Putamen (tissue), 1 donor: ENCODE results near the gene RCCD1.

Experiments
- DNase-seq: peaks from one replicate; pipeline ENCODE4 v3.0.0-alpha.2; 2016; ENCODE audit warnings: low spot score

RCCD1 gene

GRCh38 chr15:90966262-90966661, 11.6 kb downstream of the RCCD1 start:
- DNase-seq: no peak

GRCh38 chr15:90967206-90967605, 12.5 kb downstream of the RCCD1 start:
- DNase-seq: no peak

GRCh38 chr15:90968434-90968833, 13.8 kb downstream of the RCCD1 start:
- no peak for DNase-seq

DNA sequence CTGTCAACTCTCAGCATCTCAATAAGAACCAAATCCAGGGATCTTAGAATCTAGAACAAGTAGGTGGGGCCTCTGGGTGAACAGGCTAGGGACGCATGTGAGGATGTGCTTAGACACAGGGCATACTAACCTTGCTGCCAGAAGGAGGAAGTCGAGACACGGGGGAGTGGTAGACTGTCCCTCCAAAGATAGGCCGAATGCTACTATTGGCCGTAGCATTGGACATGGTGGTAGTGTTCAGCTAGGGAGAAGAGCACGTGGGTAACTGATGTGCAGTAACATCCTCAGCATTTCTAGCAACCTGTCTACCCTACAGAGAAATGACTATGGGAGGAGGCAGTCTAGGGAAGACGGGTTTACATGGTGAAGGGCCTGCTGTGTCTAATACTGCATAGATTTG, 15.6 kb downstream of the RCCD1 start:
- DNase-seq: no peak

- DNase-seq: no peak
These were observed 17.4 kb downstream of the RCCD1 start for GRCh38 chr15:90972133-90972532.

DNA sequence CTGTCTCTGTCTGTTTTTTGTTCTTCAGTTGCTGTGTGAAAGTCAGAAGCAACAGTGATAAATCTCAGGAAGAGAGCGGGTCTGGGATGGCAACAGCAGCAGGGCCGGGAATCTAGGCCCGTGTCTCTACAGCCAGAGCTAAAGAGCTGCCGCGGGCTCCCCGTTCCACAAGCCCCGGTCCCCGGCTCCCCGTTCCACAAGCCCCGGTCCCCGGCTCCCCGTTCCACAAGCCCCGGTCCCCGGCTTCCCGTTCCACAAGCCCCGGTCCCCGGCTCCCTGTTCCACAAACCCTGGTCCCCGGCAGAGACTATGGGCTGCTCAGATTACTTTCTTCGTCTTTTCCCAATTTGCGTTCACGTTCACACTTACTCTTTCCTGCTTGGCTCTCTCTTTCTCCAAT, 19.5 kb downstream of the RCCD1 start:
- DNase-seq: no peak

- no peak for DNase-seq
These were observed 24.9 kb downstream of the RCCD1 start for GRCh38 chr15:90979582-90979981.

DNA sequence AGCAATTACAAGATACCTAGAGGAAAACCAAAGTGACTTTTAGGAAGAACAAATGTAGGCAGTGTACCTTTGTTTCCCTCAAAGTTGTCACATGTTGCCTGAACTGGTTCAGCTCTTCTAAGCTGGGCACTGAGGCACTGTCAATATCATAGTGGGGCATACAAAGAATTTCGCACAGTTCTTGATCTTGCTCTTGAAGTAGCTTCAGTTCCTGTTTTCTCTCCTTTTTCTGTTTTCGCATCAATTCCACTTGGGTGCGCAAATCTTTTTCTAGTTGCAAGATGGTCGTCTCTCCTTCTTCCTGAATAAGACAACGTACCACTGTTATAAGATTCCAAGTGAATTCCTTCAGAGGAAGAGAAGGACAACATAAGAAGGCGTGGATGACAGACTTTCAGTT, 27.0 kb downstream of the RCCD1 start:
- DNase-seq: no peak

DNA sequence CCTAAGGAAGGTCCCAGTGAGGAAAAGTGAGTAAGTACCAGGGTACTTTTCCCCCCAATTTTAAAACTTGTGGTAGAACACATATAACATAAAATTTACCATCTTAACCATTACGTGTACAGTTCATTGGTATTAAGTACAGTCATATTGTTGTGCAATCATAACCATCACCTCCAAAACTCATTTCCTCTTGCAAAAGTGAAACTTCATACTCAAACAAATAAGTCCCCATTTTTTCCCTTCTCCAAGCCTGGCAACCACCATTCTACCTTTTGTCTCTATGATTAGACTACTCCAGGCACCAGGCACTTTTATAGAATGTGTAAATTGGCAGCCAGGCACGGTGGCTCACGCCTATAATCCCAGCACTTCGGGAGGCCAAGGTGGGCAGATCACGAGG, 27.5 kb downstream of the RCCD1 start:
- no peak for DNase-seq

DNA sequence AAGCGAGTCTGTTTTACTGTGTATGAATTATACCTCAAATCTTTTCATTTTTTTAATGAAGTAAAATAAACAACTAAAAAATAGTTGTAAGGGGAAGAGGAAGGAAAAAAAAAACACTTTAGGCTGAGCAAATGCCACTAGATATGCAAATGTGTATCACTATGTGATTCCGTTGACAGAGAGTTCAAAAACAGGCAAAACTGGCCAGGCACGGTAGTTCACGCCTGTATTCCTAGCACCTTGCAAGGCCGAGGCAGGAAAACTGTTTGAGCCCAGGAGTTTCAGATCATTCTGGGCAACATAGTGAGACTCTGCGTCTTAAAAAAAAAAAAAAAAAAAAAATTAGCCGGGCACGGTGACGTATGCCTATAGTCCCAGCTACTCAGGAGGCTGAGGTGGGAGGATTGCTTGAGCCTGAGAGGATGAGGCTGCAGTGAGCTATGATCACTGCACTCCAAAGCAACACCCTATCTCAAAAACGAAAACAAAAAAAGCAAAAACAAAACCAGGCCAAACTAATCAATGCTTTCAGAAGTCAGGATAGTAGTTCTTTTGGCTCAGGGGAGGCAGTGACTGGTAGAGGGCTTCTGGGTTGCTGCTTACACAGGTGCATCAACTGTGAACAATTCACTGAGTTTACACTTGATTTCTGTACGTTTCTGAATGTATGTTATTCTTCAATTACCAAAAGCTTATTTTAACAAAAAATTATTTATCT, 32.3 kb downstream of the RCCD1 start:
- DNase-seq: no peak

- DNase-seq: no peak
These were observed 33.0 kb downstream of the RCCD1 start for GRCh38 chr15:90987561-90988141.

- DNase-seq: no peak
These were observed 33.6 kb downstream of the RCCD1 start for GRCh38 chr15:90988296-90988695.

DNA sequence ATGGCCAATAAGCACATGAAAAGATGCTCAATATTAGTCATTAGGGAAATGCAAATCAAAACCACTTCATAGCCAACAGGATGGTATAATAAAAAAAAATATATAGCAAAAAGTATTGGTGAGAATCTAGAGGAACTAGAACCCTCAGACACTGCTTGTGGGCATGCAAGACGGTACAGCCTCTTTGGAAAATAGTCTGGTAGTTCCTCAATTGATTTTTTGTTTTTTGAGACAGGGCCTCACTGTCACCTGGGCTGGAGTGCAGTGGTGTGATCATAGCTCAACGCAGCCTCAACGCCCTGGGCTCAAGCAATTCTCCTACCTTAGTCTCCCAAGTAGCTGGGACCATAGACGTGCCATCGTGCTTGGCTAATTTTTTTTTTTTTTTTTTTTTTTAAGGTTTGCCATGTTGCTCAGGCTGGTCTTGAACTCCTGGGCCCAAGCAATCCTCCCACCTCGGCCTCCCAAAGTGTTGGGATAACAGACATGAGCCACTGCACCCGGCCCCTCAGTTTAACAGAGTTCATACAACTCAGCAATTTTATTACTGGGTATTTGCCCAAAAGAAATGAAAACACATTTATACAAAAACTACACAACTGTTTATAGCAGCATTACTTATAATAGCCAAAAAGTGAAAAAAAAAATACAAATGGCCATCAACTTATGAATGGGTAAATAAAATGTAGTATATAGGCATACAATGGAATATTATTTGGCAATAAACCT, 34.5 kb downstream of the RCCD1 start:
- DNase-seq: no peak

DNA sequence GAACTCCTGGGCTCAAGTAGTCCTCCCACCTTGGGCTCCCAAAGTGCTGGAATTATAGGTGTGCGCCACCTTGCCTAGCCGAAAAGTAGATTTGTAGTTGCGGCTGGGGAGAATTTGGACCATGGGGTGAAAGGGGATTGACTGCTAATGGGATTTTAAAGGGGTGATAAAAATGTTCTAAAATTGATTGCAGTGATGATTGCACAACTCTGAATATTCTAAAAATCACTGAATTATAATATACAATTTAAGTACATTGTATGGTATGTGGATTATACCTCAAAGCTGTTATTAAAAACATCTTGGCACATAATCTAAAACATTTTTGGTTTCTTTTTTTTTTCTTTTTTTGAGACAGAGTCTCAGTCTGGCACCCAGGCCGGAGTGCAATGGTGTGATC, 35.8 kb downstream of the RCCD1 start:
- DNase-seq: no peak

DNA sequence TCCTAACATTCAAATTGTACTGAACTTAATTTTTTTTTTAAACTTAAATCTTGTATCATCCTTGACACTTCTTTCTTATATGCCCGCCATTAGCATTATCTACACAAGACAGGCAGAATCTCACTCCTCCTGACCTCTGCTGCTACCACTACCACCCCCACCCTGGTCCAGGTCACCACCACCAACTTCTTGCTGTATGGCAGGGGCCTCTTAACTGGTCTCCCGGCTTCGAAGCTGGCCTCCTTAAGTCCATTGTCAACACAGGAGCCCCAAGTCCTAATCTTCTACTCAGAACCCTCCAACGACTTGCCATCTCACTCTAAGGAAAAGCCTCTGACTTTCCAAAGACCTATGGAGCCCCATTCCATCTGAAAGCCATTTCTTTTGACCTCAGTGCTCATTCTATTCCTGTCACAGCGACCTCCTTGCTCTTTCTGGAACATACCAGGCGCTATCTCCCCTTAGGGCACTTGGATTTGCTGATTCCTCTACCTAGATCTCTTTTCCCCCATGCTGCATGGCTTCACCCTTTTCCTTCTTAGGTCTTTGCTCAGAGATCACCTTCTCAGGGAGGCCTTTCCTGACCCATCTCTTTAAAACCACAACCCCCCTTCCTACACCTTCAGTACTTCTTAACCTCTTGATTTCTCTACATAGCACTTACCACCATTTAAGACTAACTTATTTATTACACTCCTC, 37.1 kb downstream of the RCCD1 start:
- DNase-seq: no peak

DNA sequence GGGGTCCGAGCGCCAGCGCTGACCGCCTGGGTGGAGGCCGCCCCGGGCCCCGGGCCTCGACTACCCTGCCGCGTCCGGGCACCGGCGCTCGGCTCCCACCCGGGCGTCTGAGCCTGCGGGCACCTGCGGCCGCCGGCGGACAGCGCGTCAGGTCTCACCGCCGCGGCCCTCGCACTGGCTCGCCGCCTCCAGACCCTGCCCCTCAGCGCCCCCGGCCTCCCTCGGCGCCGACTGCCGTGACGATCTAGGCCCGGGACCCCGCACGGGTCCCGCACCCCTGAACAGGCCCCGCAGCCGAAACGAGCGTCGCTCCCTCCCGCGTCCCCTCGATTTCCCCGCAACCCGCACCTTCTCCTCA, 39.4 kb downstream of the RCCD1 start:
- DNase-seq: no peak

DNA sequence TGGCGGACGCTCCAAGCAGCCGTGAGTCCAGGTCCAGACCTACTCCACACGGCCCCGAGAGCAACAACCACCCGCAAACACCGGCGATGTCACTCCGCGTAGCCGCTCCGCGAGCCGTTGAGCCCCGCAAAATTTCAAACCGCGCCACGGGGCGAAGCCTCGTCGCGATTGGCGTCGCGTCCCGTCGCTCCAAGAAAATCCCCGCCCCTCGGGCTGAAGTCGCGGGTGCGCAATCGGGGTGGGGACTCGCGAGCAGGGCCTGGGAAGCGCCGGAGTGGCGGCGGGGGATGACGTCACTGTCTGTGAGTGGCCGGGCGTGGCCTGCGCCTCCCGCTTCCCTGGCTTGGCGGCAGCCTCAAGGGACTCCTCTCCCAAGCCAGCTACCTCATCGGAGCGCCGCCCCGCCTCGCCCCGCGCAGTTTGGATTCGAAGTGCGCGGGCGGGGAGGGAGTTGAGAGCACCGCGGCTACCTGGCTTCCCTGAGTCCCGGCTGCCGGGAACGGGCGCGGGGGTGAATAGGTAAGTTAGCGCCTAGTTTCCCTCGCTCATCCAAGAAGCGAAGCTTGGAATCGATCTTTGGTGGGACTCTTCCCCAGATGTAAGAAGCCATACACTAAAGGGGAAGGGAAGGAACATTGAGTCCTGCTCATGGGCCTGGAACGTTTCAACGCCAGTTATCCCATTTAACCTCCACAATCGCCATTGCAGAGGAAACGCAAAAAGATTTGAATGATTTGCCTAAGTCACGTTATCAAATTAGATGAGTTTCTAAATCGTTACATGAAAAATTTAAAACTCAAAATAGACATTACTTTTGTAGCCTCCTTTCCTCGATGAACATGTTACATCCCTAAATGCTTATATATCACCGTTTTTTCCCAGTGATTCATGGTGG, 40.0 kb downstream of the RCCD1 start, which contains the start of gene PRC1:
Gene PRC1 (minus strand): TSS at position 119 of the 895 bp plus-strand sequence. CDS start 118 bp downstream, at position 1.
- peak; percentile 96 for DNase-seq

DNA sequence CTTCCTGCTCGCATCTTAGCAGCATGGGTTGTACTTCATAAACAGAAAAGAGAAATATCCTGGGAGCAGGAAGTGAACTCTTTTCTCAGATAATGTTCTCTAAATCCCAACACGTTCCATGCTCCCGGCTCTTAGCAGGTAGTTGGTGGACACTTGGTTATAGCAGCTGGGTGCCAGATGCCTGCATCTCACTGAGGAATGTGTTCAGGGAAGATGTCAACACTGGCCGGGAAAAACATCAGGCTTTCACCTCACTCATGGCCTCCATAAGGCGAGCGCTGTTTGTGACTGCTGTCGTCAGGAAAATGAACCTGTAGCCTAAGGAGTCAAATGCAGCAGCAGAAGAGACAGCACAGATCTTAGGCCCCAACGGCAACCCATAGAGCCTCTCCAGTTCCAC, 44.1 kb downstream of the RCCD1 start:
- no peak for DNase-seq

- DNase-seq: no peak
These were observed 46.5 kb downstream of the RCCD1 start for GRCh38 chr15:91001209-91001608.

- no peak for DNase-seq
These were observed 52.6 kb downstream of the RCCD1 start for GRCh38 chr15:91007266-91007665.
